Measurements from ENCODE around the gene SMIM43. TPM values are rescaled to one million over a fixed set of nuclear protein-coding genes. Genes with fewer than 3 reads are reported as not detected.

Gene SMIM43
- not detected for total RNA-seq

DNA sequence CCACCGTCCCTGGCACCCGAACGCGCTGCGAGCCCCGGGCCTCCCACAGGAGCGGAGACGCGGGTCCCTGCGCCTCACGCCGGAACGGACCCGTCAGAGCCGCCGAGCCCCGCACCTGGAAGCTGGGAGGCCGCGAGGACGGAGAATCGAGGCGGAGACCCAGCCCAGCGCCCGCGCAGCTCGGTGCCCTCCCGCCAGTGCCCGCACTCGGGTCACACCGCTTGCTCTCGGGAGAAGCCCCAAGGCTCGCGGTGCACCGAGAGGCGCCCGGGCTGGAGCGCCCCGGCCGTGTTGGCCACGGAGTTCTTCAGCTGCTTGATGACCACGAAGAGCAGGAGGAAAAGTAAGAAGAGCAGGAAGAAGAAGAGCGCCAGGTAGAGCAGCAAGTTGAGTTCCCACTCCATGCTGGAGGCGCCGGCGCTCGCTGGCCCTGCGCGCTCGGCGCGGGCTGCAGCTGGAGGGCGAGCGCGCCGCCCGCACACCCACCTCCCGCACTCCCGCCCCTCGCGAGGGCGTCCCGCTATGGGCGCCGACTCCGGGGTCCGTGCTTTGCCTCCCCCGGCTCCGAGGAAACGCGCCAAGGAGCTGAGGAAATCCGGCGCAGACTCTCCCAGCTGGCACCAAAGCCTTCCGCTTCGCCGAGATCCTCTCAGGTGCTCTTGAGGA, at the start of gene SMIM43:
Gene SMIM43 (minus strand): TSS at position 463 of the 666 bp plus-strand sequence. CDS start 59 bp downstream, at position 404.
- DNase-seq (ENCODE audit: low spot score) = no peak
- no peak for ATAC-seq (ENCODE audit: insufficient number of reproducible peaks, low FRiP score, low read depth)
- no peak within 1 kb of the TSS for H3K27ac ChIP-seq
- H3K4me3 ChIP-seq = peak within 1 kb of the TSS; percentile 62
- H3K9me3 ChIP-seq = no peaks in the 10 kb centered on the region
- TF ChIP-seq, protein P1, sequence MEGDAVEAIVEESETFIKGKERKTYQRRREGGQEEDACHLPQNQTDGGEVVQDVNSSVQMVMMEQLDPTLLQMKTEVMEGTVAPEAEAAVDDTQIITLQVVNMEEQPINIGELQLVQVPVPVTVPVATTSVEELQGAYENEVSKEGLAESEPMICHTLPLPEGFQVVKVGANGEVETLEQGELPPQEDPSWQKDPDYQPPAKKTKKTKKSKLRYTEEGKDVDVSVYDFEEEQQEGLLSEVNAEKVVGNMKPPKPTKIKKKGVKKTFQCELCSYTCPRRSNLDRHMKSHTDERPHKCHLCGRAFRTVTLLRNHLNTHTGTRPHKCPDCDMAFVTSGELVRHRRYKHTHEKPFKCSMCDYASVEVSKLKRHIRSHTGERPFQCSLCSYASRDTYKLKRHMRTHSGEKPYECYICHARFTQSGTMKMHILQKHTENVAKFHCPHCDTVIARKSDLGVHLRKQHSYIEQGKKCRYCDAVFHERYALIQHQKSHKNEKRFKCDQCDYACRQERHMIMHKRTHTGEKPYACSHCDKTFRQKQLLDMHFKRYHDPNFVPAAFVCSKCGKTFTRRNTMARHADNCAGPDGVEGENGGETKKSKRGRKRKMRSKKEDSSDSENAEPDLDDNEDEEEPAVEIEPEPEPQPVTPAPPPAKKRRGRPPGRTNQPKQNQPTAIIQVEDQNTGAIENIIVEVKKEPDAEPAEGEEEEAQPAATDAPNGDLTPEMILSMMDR (IDR thresholded peaks at IDR 0.05) = no peak
- H3K36me3 ChIP-seq = no peaks in the 10 kb centered on the region
- H3K4me1 ChIP-seq (ENCODE audit: control insufficient read depth in 1 of 2, low read depth in 2 of 2) = peaks cover 5 to 11% of the 10 kb centered on the region in 2 donors
- H3K27me3 ChIP-seq (replicated peaks; ENCODE audit: insufficient read depth) = no peaks in the 10 kb centered on the region

DNA sequence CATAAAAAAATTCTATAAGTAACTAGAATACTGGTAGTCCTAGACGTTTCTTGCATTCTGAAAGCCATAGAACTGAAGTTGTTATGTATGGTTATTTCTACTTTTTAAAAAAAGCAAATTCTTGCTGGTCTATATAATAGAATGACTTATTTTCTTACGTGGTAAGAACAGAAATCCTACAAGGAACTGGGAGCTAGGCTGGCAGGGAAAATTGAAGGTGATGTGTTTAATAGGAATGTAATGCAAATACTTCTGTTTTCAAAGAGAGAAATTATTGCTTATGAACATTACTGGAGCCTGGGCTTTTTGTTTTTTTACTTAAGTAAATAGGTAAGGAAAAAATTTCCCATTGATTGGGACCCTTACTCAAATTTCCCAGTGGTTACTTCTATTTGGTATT, 49.8 kb upstream of the SMIM43 start:
- no peak for ATAC-seq (ENCODE audit: insufficient number of reproducible peaks, low FRiP score, low read depth)
- H3K36me3 ChIP-seq = peaks cover 36% of the 10 kb centered on the region

DNA sequence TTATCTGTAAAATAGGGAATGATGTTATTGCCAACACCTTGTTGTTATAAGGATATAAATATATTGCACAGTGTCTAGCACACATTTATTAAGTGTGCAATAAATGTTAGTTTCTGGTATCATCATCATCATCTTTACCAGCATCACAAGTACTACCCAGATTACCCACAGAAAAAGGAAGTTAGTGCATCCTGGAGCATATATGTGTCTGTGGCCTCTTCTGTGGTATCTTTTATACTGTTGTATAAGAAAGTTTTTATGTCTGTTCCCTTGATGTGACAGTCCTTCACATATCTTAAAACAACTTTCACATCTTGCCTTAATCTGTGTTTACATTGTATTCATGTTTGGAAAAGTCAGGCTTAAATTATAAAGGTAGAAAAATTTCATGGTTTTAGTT, 46.2 kb upstream of the SMIM43 start:
- H3K9me3 ChIP-seq = no peaks in the 10 kb centered on the region
- peaks cover 47% of the 10 kb centered on the region for H3K36me3 ChIP-seq
- no peaks in the 10 kb centered on the region for H3K4me1 ChIP-seq (ENCODE audit: control insufficient read depth in 1 of 2, low read depth in 2 of 2)
- TF ChIP-seq, protein P1 (IDR thresholded peaks at IDR 0.05) = no peak
- no peak overlapping the region for H3K4me3 ChIP-seq
- DNase-seq (ENCODE audit: low spot score) (no peak), ATAC-seq (ENCODE audit: insufficient number of reproducible peaks, low FRiP score, low read depth) (no peak)
- no peaks in the 10 kb centered on the region for H3K27me3 ChIP-seq (replicated peaks; ENCODE audit: insufficient read depth)
- no peak overlapping the region for H3K27ac ChIP-seq

More for the DNA sequence above, 49.8 kb upstream of the SMIM43 start:
- H3K27me3 ChIP-seq (replicated peaks; ENCODE audit: insufficient read depth) = no peaks in the 10 kb centered on the region
- H3K4me3 ChIP-seq = no peak overlapping the region
- no peak for DNase-seq (ENCODE audit: low spot score)
- H3K9me3 ChIP-seq = no peaks in the 10 kb centered on the region
- H3K4me1 ChIP-seq (ENCODE audit: control insufficient read depth in 1 of 2, low read depth in 2 of 2) = no peaks in the 10 kb centered on the region
- no peak overlapping the region for H3K27ac ChIP-seq
- TF ChIP-seq, protein P1 (IDR thresholded peaks at IDR 0.05) = no peak

DNA sequence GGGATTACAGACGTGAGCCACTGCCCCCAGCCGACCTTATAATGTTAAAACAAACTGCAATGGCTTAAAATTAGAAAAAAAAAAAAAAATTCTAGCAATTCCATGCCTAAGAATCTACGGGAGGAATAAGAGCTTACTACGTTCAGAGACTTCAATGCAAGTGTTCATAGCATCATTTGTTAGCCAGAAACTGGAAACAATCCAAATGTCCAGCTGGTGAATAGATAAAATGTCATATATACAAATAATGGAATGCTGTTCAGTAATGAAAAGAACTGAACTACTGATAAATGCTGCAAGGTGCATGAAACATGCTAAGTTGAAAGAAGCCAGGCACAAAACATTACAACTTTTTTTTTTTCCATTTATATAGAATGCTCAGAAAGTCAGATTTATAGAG, 41.4 kb upstream of the SMIM43 start:
- no peak overlapping the region for H3K27ac ChIP-seq
- H3K36me3 ChIP-seq = peaks cover 33% of the 10 kb centered on the region
- no peaks in the 10 kb centered on the region for H3K27me3 ChIP-seq (replicated peaks; ENCODE audit: insufficient read depth)
- no peak overlapping the region for H3K4me3 ChIP-seq
- DNase-seq (ENCODE audit: low spot score) = no peak
- TF ChIP-seq, protein P1 (IDR thresholded peaks at IDR 0.05) = no peak
- no peaks in the 10 kb centered on the region for H3K9me3 ChIP-seq
- peaks cover 3 to 8% of the 10 kb centered on the region in 2 donors for H3K4me1 ChIP-seq (ENCODE audit: control insufficient read depth in 1 of 2, low read depth in 2 of 2)
- no peak for ATAC-seq (ENCODE audit: insufficient number of reproducible peaks, low FRiP score, low read depth)

DNA sequence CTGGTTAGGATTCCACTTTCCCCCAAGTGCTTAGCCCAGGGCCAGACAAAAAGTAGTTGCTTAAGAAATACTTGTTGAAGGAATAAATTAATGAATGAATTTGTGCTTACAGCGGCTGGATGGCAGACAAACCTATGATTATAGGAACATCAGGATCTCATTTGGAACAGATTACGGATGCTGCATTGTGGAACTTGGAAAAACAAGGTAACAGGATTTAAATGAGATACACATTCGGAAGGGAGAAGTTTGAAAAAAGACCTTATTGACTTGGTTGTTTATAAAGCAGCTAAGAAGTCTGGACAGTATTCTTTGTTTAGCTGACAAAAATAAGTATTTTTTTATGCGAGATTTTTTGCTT, 36.7 kb upstream of the SMIM43 start:
- ATAC-seq (ENCODE audit: insufficient number of reproducible peaks, low FRiP score, low read depth) = no peak
- H3K27ac ChIP-seq = peak overlapping the region; percentile 89 to 91

More for the DNA sequence above, 36.7 kb upstream of the SMIM43 start:
- H3K4me3 ChIP-seq = peak overlapping the region; percentile 85
- H3K4me1 ChIP-seq (ENCODE audit: control insufficient read depth in 1 of 2, low read depth in 2 of 2) = peaks cover 3 to 8% of the 10 kb centered on the region in 2 donors
- peaks cover 4% of the 10 kb centered on the region for H3K36me3 ChIP-seq
- no peak for DNase-seq (ENCODE audit: low spot score)
- no peaks in the 10 kb centered on the region for H3K27me3 ChIP-seq (replicated peaks; ENCODE audit: insufficient read depth)
- no peaks in the 10 kb centered on the region for H3K9me3 ChIP-seq
- TF ChIP-seq, protein P1 (IDR thresholded peaks at IDR 0.05) = no peak

All from thoracic aorta (tissue), 2 donors.